Left ventricle myocardium inferior (tissue), 1 donor: ENCODE measurements around the gene APBA1. TPM values are rescaled to one million over a fixed set of nuclear protein-coding genes. Genes with fewer than 3 reads are reported as not detected.

Source experiments
- DNase-seq: peaks from one replicate; pipeline ENCODE4 v3.0.0-alpha.2; 2020
- H3K27ac ChIP-seq: fragments of 200-600 bp; replicated peaks from 2 replicates; pipeline ENCODE4 v1.8.0; 2021
- H3K27me3 ChIP-seq: fragments of 200-600 bp; 2 replicates; pipeline ENCODE4 v1.8.0; 2021; ENCODE audit warnings: low read depth
- H3K36me3 ChIP-seq: fragments of 200-600 bp; 2 replicates; pipeline ENCODE4 v1.8.0; 2021
- H3K4me1 ChIP-seq: fragments of 200-600 bp; 2 replicates; pipeline ENCODE4 v1.8.0; 2021
- H3K4me3 ChIP-seq: fragments of 200-600 bp; 2 replicates; pipeline ENCODE4 v1.8.0; 2021; ENCODE audit warnings: mild to moderate bottlenecking, moderate library complexity
- H3K9me3 ChIP-seq: fragments of 200-600 bp; replicated peaks from 2 replicates; pipeline ENCODE4 v1.8.0; 2021
- CTCF ChIP-seq: fragments of 200-600 bp; IDR thresholded peaks from 2 replicates; pipeline ENCODE4 v1.8.0; 2021; ENCODE audit warnings: antibody characterized with exemption, mild to moderate bottlenecking, borderline replicate concordance
- intact Hi-C: fragments of 100-400 bp; cut with micrococcal nuclease; formaldehyde crosslinking; loops from one replicate; pipeline ENCODE4 v1.11.0; 2022
- total RNA-seq: library from RNA; stranded (reverse); fragmentation: NEBNext Ultra II Directional; extraction: Animal tissue kit (Norgen Biotek cat#: 25700); gene quantifications from one replicate; pipeline ENCODE4 v1.2.1, GENCODE V29; 2021
- donor health status: DM: no; HTN: yes; CAD: no; lungs with severe emphysema.

Gene APBA1
- total RNA-seq, 1 donor from 2014 or later = 3.0 TPM

- TF ChIP-seq CTCF = no peak
- Histone ChIP-seq H3K9me3 (no peaks in the 10 kb centered on the region), H3K4me1 (no peaks in the 10 kb centered on the region), H3K4me3 (no peak overlapping the region), H3K27ac (no peak overlapping the region), H3K27me3 (no peaks in the 10 kb centered on the region), H3K36me3 (no peaks in the 10 kb centered on the region)
- intact Hi-C loops = no loop called here
- no peak for DNase-seq
Measured at GRCh38 chr9:69615880-69616279, 56.3 kb downstream of the APBA1 start.

- no peaks in the 10 kb centered on the region for H3K4me1 ChIP-seq
- no peak for TF ChIP-seq CTCF
- intact Hi-C loops = no loop called here
- no peaks in the 10 kb centered on the region for H3K9me3 ChIP-seq
- DNase-seq = no peak
- no peak overlapping the region for H3K27ac ChIP-seq
- no peaks in the 10 kb centered on the region for H3K36me3 ChIP-seq
- no peaks in the 10 kb centered on the region for H3K27me3 ChIP-seq
- no peak overlapping the region for H3K4me3 ChIP-seq
Measured at GRCh38 chr9:69611221-69611620, 61.0 kb downstream of the APBA1 start.

- Histone ChIP-seq H3K27me3 (no peaks in the 10 kb centered on the region), H3K36me3 (no peaks in the 10 kb centered on the region), H3K4me1 (no peaks in the 10 kb centered on the region), H3K4me3 (no peak overlapping the region), H3K27ac (no peak overlapping the region), H3K9me3 (no peaks in the 10 kb centered on the region)
- TF ChIP-seq CTCF = no peak
- intact Hi-C loops = no loop called here
- DNase-seq = no peak
Measured at GRCh38 chr9:69609156-69609555, 63.0 kb downstream of the APBA1 start.

GRCh38 chr9:69606089-69606488 is 66.1 kb downstream of the APBA1 start:
- no peaks in the 10 kb centered on the region for H3K27me3 ChIP-seq
- H3K9me3 ChIP-seq = no peaks in the 10 kb centered on the region
- no peak overlapping the region for H3K27ac ChIP-seq
- intact Hi-C loops = no loop called here
- H3K4me1 ChIP-seq = peaks cover 10% of the 10 kb centered on the region
- TF ChIP-seq CTCF = no peak
- no peak for DNase-seq
- no peaks in the 10 kb centered on the region for H3K36me3 ChIP-seq
- no peak overlapping the region for H3K4me3 ChIP-seq

GRCh38 chr9:69605406-69605805 is 66.8 kb downstream of the APBA1 start:
- no peak for TF ChIP-seq CTCF
- Histone ChIP-seq H3K4me1 (peaks cover 10% of the 10 kb centered on the region), H3K4me3 (no peak overlapping the region), H3K9me3 (no peaks in the 10 kb centered on the region), H3K27me3 (no peaks in the 10 kb centered on the region), H3K27ac (no peak overlapping the region), H3K36me3 (no peaks in the 10 kb centered on the region)
- intact Hi-C loops = no loop called here
- no peak for DNase-seq
